ENCODE data around the gene GNA12. TPM values are rescaled to one million over a fixed set of nuclear protein-coding genes. Genes with fewer than 3 reads are reported as not detected.

Gene GNA12
- total and polyA plus RNA-seq, 10 of the 15 experiments (the other 5 are each of a cell fraction or from before 2014, with no cell fraction given): 1.9 to 51.8 (median 12.6) TPM

DNA sequence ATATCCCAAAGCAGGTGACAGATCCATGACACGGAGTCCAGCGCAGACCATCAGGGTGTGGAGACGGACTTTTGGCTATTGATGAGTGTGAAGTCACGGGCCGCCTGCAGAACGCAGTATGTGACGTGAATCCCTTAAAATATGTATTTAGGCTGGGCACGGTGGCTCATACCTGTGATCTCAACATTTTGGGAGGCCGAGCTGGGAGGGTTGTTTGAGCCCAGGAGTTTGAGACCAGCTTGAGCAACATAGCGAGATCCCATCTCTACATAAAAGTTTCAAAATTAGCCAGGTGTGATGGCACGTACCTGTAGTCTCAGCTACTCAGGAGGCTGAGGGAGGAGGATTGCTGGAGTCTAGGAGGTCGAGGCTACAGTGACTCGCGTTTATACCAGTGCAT, 158.0 kb downstream of the GNA12 start (continued):
- TF ChIP-seq, protein P1, sequence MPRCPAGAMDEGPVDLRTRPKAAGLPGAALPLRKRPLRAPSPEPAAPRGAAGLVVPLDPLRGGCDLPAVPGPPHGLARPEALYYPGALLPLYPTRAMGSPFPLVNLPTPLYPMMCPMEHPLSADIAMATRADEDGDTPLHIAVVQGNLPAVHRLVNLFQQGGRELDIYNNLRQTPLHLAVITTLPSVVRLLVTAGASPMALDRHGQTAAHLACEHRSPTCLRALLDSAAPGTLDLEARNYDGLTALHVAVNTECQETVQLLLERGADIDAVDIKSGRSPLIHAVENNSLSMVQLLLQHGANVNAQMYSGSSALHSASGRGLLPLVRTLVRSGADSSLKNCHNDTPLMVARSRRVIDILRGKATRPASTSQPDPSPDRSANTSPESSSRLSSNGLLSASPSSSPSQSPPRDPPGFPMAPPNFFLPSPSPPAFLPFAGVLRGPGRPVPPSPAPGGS (IDR thresholded peaks at IDR 0.05; ENCODE audit: borderline replicate concordance, insufficient read depth, low read depth, low read length, poor library complexity, severe bottlenecking): no peak
- TF ChIP-seq NBN (IDR thresholded peaks at IDR 0.05) (no peak), KLF5 (IDR thresholded peaks at IDR 0.05; ENCODE audit: partially characterized antibody) (no peak)

DNA sequence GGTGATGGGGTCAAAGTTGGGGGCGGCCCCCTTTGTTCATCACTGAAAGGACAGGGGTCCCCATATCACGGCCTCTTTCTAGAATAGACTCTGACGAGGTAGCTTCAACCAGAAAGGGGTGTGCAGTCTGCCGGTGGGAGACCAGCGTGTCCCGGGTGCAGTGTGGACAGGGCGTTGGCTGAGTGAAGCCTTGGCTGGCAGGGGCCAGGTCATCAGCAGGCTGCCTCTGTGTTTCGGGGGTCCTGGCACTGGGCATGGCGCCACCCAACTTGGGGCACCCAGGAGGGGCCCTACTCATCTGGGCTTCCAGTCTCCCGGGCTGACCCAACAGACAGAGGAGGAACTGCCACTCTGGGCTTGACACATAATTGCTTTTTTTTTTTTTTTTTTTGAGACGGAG, 159.6 kb downstream of the GNA12 start:
- no peak for ATAC-seq
- ChIA-PET SMC1A (ENCODE audit: uncharacterized antibody, unreplicated experiment) (no interaction called here), POLR2A (interaction anchor here (0.6 kb wide), 1 partner anchor 25 kb away, joined by 3 read pairs; no protein-coding TSS in a partner anchor), RAD21 (ENCODE audit: unreplicated experiment) (no interaction called here), CTCF (interaction anchor here (1.4 to 5.6 kb wide), 2 partner anchors 14 to 25 kb away, joined by 3 to 65 read pairs; no protein-coding TSS in a partner anchor)
- no TSS peak for BruUV-seq (replicated peaks)
- H3K27ac ChIP-seq (ENCODE audit: control insufficient read depth, insufficient read depth): no peak overlapping the region
- no peaks in the 10 kb centered on the region; the same call in 2 of the 3 replicates for H3K9me3 ChIP-seq (replicated peaks; ENCODE audit: control insufficient read depth, insufficient read depth, low read length)
- peaks cover 3 to 7% of the 10 kb centered on the region in 2 experiments; a peak in 3 of 4 replicates for H3K27me3 ChIP-seq (replicated peaks in 1 of 2; ENCODE audit: control insufficient read depth in 2 of 2, insufficient read depth in 2 of 2, low read length in 1 of 2)
- in situ Hi-C loops (cut with MboI): no loop called here
- WGBS (ENCODE audit: insufficient coverage, insufficient replicate concordance, low lambda C conversion rate, missing lambda C conversion rate): 65% methylated on average over 10 of the region's 11 CpGs
- no peak overlapping the region for H3K9ac ChIP-seq (ENCODE audit: control insufficient read depth, insufficient read depth, low read length)
- peaks cover 12% of the 10 kb centered on the region for H3K4me1 ChIP-seq (ENCODE audit: control insufficient read depth, insufficient read depth, low read length)
- no peaks in the 10 kb centered on the region for H3K79me2 ChIP-seq (ENCODE audit: control insufficient read depth, insufficient read depth, low read length)
- H3K4me2 ChIP-seq (ENCODE audit: control insufficient read depth, insufficient read depth): no peak overlapping the region
- no peak for DNase-seq (ENCODE audit: low read depth, low spot score)
- H2AFZ ChIP-seq (ENCODE audit: control insufficient read depth, low read depth, low read length): no peak overlapping the region
- H3K4me3 ChIP-seq: no peak overlapping the region
- H4K20me1 ChIP-seq (ENCODE audit: control insufficient read depth, insufficient read depth): no peaks in the 10 kb centered on the region
- intact Hi-C loops (cut with micrococcal nuclease; ENCODE audit: unreplicated experiment): no loop called here
- no peak for TF ChIP-seq HDAC6 (IDR thresholded peaks at IDR 0.05; ENCODE audit: unreplicated experiment)
- TF ChIP-seq, protein P2, sequence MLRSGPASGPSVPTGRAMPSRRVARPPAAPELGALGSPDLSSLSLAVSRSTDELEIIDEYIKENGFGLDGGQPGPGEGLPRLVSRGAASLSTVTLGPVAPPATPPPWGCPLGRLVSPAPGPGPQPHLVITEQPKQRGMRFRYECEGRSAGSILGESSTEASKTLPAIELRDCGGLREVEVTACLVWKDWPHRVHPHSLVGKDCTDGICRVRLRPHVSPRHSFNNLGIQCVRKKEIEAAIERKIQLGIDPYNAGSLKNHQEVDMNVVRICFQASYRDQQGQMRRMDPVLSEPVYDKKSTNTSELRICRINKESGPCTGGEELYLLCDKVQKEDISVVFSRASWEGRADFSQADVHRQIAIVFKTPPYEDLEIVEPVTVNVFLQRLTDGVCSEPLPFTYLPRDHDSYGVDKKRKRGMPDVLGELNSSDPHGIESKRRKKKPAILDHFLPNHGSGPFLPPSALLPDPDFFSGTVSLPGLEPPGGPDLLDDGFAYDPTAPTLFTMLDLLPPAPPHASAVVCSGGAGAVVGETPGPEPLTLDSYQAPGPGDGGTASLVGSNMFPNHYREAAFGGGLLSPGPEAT (IDR thresholded peaks at IDR 0.05; ENCODE audit: low read depth): no peak
- no peak for TF ChIP-seq ZZZ3 (IDR thresholded peaks at IDR 0.05; ENCODE audit: control insufficient read depth, insufficient read length, low read depth)
- no peak for TF ChIP-seq RUNX3 (IDR thresholded peaks at IDR 0.05; ENCODE audit: low read length)
- no peak for TF ChIP-seq IKZF2 (IDR thresholded peaks at IDR 0.05)
- TF ChIP-seq, protein P3, sequence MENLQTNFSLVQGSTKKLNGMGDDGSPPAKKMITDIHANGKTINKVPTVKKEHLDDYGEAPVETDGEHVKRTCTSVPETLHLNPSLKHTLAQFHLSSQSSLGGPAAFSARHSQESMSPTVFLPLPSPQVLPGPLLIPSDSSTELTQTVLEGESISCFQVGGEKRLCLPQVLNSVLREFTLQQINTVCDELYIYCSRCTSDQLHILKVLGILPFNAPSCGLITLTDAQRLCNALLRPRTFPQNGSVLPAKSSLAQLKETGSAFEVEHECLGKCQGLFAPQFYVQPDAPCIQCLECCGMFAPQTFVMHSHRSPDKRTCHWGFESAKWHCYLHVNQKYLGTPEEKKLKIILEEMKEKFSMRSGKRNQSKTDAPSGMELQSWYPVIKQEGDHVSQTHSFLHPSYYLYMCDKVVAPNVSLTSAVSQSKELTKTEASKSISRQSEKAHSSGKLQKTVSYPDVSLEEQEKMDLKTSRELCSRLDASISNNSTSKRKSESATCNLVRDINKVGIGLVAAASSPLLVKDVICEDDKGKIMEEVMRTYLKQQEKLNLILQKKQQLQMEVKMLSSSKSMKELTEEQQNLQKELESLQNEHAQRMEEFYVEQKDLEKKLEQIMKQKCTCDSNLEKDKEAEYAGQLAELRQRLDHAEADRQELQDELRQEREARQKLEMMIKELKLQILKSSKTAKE (IDR thresholded peaks at IDR 0.05; ENCODE audit: low read depth, poor library complexity, severe bottlenecking): no peak
- no peak for TF ChIP-seq EED (IDR thresholded peaks at IDR 0.05; ENCODE audit: low read depth)
- TF ChIP-seq TCF12 (IDR thresholded peaks at IDR 0.05; ENCODE audit: low read depth, low read length): no peak
- FAIRE-seq: no peak
- no peaks in the 10 kb centered on the region for H3K36me3 ChIP-seq (ENCODE audit: control insufficient read depth in 2 of 2, insufficient read depth in 2 of 2, low read length in 1 of 2)
